GM18508 (cell line): ENCODE data around the gene DOCK9.

ENCODE experiments used
- ATAC-seq: cut with Tn5 transposase; IDR thresholded peaks from one replicate; pipeline ENCODE4 v1.9.1; 2021; ENCODE audit warnings: moderate number of reproducible peaks; ENCODE audit not compliant: insufficient read depth, unreplicated experiment

DOCK9 gene

GRCh38 chr13:98976338-98976737 is 1.5 kb downstream of the DOCK9 start:
- no peak for ATAC-seq

- ATAC-seq: no peak
Observed at GRCh38 chr13:98975822-98976261, 2.0 kb downstream of the DOCK9 start.

GRCh38 chr13:98974053-98974452 is 3.8 kb downstream of the DOCK9 start:
- ATAC-seq: no peak

GRCh38 chr13:98972627-98973026 is 5.2 kb downstream of the DOCK9 start:
- ATAC-seq: no peak

- ATAC-seq: no peak
Observed at GRCh38 chr13:98972059-98972458, 5.8 kb downstream of the DOCK9 start.

GRCh38 chr13:98970330-98970729 is 7.5 kb downstream of the DOCK9 start:
- no peak for ATAC-seq

GRCh38 chr13:98967491-98967890 is 10.4 kb downstream of the DOCK9 start:
- no peak for ATAC-seq

GRCh38 chr13:98966019-98966418 is 11.8 kb downstream of the DOCK9 start:
- no peak for ATAC-seq

- no peak for ATAC-seq
Observed at GRCh38 chr13:98965325-98965724, 12.5 kb downstream of the DOCK9 start.

GRCh38 chr13:98963917-98964316 is 13.9 kb downstream of the DOCK9 start:
- ATAC-seq: no peak

- no peak for ATAC-seq
Observed at GRCh38 chr13:98962901-98963590, 14.8 kb downstream of the DOCK9 start.

- ATAC-seq: no peak
Observed at GRCh38 chr13:98961503-98962105, 16.3 kb downstream of the DOCK9 start.

GRCh38 chr13:98960606-98961502 is 17.0 kb downstream of the DOCK9 start:
- no peak for ATAC-seq

- ATAC-seq: no peak
Observed at GRCh38 chr13:98959786-98960605, 17.9 kb downstream of the DOCK9 start.

GRCh38 chr13:98959291-98959690 is 18.6 kb downstream of the DOCK9 start:
- no peak for ATAC-seq

GRCh38 chr13:98958443-98958794 is 19.4 kb downstream of the DOCK9 start:
- ATAC-seq: no peak

- ATAC-seq: no peak
Observed at GRCh38 chr13:98957731-98958442, 20.0 kb downstream of the DOCK9 start.

GRCh38 chr13:98955336-98955735 is 22.5 kb downstream of the DOCK9 start:
- no peak for ATAC-seq

GRCh38 chr13:98954313-98954712 is 23.6 kb downstream of the DOCK9 start:
- ATAC-seq: no peak

- ATAC-seq: no peak
Observed at GRCh38 chr13:98951266-98951665, 26.6 kb downstream of the DOCK9 start.
